Embryonic facial prominence (tissue), 1 donor: ENCODE results near the gene SLC39A10.
"Not testable (repeated sequence)": the region's sequence is repeated elsewhere in the genome, so short reads cannot be mapped to it uniquely, and the experiment has no call there.

ENCODE experiments used
- DNase-seq: peaks from one replicate; pipeline ENCODE4 v3.0.0-alpha.2; 2016; ENCODE audit errors: extremely low spot score

SLC39A10 gene

DNA sequence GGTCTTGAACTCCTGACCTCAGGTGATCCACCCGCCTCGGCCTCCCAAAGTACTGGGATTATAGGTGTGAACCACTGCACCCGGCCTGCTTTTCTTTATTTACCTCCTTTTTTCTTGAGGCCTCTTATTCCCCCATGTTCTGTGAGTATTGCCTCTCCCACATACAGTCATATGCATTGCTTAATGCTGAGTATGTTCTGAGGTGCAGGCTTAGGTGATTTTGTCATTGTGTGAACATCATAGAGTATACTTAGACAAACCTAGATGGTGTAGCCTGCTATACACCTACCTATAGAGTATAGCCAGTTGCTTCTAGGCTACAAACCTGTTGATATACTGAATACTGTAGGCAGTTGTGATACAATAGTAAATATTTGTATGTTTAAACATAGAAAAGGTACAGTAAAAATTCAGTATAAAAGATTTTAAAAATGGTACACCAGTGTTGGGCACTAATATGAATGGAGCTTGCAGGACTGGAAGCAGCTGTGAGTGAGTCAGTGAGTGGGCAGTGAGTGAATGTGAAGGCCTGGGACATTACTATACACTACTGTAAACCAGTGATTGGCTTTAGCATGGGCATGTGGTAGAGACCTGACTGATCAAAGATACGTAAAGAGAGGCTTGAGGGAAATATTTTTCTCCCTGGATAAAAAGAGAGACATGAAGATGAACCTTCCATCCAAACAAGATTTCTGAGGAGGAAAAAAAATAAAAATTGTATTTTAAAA lies 17.6 kb downstream of the SLC39A10 start:
- DNase-seq = no peak

GRCh38 chr2:195675783-195676427 lies 18.9 kb downstream of the SLC39A10 start:
- no peak for DNase-seq

DNA sequence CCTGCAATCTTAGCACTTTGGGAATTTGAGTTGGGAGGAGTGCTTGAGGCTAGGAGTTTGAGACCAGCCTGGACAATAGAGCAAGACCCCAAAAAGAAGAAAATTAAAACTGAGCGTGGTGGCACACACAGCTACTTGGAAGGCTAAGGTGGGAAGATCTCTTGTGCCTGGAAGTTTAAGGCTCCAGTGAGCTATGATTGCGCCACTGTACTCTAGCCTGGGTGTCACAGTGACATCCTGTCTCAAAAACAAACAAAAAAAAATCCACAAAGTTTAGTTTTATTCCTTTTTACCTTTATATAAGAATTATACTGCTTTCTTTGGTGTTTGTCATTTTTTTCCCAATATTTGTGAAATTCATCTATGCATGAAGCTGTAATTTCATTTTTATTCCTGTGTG lies 20.3 kb downstream of the SLC39A10 start:
- DNase-seq = no peak

GRCh38 chr2:195677884-195678283 lies 20.9 kb downstream of the SLC39A10 start:
- DNase-seq = no peak

GRCh38 chr2:195682077-195682476 lies 25.1 kb downstream of the SLC39A10 start:
- no peak for DNase-seq

DNA sequence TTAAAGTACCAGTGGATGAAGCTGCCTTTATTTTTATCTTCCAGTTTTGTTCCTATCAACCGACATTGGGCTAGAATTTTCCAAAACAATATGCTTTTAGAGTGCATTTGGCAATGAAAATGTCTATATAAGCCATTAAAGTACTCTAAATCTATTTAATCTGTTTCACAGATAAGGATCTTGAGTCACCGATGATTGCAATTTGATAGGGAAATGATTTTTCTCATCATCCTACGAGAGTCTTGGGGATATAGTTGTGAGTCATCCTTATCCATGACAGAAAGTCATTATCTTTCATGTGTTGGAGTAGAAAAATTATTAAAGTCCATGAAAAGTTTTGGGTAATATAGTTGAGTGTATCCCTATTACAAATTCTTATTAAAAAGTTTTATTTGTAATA lies 26.1 kb downstream of the SLC39A10 start:
- no peak for DNase-seq

DNA sequence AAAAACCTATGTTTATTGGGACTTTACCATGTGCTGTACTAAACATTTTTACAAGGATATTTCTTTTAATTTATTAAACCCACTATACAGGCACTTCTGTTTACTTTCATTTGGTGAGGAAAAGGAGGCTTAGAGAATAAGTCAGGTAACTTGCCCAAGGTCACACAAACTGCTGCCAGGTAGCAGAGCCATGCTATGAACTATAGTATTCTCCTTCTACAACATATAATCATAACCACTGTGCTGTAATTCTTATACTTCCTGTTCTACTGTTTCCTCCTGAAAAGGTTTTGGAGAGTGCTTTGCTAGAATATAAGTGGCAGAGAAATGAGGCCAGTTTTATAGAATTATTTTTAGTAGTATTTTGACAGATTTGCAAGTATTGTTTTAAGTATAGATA lies 29.5 kb downstream of the SLC39A10 start:
- DNase-seq = no peak

- DNase-seq = no peak
Observed at GRCh38 chr2:195687320-195688086, 30.5 kb downstream of the SLC39A10 start.

DNA sequence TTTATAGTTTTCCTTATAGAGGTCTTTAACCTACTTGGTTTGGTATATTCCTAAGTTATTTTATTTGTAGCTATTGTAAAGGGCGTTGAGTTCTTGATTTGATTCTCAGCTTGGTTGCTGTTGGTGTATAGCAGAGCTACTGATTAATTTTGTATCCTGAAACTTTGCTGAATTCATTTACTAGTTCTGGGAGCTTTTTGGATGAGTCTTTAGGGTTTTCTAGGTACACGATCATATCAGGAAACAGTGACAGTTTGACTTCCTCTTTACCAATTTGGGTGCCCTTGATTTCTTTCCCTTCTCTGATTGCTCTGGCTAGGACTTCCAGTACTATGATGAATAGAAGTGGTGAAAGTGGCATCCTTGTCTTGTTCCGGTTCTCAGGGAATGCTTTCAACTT lies 35.5 kb downstream of the SLC39A10 start:
- not testable (repeated sequence) for DNase-seq

GRCh38 chr2:195694553-195694952 lies 37.5 kb downstream of the SLC39A10 start:
- DNase-seq = no peak

DNA sequence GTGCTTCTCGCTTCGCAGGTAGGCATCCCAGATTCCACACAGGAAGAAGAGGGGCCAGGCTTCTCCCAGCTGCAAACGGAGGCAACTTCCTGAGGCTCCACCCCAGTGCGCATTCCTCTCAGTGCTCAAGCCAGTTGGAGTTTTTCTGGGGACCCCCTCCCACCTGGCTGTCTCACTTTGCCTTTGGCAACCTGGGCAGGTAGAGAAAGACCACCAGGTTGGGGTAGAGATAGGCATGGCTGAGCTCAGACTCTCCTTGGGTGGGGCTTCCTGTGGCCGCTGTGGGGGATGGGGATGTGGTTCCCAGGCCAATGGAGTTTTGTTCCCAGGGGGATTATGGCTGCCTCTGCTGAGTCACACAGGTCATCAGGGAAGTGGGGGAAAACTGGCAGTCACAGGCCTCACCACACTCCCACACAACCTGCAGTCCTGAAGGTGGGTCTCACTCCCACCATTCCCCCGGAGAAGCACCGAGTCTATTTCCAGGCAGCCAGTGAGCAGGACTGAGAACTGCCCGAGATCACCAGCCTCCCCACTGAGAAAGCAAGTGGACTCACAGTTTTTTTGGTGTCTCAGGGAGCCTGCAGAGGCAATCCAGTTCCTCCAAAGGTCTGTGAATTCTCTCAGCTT lies 38.1 kb downstream of the SLC39A10 start:
- no peak for DNase-seq

GRCh38 chr2:195696012-195696411 lies 39.0 kb downstream of the SLC39A10 start:
- no peak for DNase-seq

- no peak for DNase-seq
Observed at GRCh38 chr2:195697681-195698220, 40.7 kb downstream of the SLC39A10 start.

DNA sequence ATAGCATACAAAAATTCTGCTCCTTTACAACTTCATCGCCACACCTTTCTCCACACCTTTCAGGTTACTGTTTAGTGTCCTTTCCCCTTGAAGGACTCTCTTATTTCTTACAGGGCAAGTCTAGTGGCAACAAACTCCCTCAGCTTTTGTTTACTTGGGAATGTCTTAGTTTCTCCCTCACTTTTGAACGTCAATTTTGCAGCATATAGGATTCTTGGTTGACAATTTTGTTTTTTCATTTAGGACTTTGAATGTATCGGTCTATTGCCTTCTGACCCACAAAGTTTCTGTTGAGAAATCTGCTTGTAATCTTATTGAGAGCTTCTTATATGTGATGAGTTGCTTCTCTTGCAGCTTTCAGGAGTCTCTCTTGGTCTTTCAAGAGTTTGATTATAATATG lies 43.5 kb downstream of the SLC39A10 start:
- no peak for DNase-seq

GRCh38 chr2:195706161-195706900 lies 49.3 kb downstream of the SLC39A10 start:
- DNase-seq = no peak

DNA sequence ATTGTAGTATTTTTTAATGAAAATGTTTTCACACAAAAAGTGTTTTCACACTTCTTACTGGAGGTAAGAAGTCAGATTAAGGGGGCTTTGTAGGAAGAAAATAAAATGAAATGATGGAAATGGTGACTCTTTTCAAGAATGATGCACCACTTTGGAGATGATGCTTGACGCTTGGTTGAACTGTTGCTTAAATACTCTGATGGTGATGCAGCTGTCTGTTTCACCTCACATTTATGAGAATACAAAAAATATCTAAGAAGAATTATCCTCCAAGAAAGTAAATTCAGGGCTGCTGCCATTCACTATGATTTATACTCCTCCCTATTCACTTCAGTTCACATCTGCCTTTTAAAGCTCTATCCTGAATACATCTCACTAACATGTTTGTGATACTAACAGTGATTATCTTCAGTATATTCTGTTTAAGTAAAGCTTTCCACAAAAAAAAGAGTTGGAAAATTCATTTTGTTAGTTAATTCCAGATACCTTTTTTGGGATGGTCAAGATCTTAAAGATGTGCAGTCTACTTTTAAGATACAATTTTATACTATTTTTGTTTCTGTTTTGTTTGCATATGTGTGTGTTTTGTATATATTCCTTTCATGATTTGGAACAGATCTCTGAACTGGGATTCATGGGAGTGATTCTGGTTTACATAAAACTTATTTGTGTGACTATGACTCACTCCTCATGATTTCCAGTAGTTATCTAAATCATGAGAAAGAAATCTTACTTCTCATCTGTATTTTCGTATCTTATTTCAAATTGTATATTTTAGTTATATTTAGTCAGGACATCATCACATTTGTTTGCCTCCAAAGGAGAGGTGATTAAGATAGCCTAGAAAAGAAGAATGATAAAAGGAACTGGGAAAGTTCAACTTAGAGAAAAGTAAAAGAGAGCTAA lies 53.1 kb downstream of the SLC39A10 start:
- DNase-seq = no peak

DNA sequence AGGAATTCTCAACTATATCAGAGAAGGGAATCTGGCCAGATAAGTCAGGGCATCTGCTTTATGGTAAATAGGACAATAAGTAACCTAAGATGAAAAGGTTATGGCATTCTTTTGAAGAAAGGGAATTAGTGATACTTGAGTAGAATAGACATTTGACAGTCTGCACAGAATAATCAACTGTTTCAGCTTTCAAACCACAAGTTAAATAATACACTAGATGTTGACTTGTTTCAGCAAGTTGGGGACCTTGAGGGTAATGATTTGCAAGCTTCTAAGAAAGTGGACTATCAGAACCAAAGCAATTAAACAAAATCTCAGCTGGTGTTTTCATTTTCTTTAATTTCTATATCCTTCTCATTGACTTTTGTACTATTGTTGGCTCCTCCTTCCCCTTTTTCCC lies 54.5 kb downstream of the SLC39A10 start:
- DNase-seq = no peak

- DNase-seq = no peak
Observed at GRCh38 chr2:195716466-195716865, 59.4 kb downstream of the SLC39A10 start.

- DNase-seq = no peak
Observed at GRCh38 chr2:195721042-195721441, 64.0 kb downstream of the SLC39A10 start.

DNA sequence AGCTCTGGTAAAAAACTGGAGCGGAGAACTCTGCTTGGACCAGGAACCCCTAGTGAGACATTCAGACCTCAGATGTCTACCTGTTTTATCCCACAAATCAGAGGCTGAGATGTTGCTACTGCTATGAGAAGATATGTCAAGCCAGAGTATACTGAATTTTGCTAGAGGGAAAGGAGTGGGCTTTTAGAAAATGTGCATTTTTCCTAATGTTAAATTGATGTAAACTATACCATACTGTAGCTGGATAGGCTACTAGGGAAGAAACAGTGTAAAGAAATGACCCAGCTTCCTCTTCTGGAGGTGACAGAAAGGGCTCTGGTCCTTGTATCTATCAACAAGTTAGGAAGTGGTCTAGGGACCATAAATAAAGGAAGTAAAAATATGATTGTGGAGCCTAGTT lies 65.0 kb downstream of the SLC39A10 start:
- no peak for DNase-seq
